ENCODE data around the gene DNAJC4.

Gene DNAJC4

DNA sequence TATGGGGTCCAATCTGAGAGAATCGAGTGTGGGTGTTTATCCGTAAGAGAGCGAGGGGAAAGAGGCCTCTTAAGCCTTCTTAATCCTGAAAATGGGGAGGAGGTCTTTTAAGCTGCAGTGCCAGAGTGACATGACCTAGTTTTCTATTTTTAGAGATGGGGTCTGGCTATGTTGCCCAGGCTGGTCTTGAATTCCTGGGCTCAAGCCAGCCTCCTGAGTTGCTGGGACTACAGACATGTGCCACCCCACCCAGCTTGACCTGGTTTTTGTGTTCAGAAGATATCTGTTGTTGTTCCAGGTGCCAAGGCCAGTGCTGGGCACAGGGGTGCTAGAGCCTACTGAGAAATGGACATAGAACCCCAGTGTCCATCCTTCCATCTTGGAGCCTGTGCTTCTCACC, 52.7 kb downstream of the DNAJC4 start:
- no peak for DNase-seq
